ENCODE results near the gene PTP4A1.

The PTP4A1 gene

GRCh38 chr6:63543001-63543400, 29.3 kb upstream of the PTP4A1 start:
- TF ChIP-seq CTCF (IDR thresholded peaks at IDR 0.05; ENCODE audit: borderline replicate concordance, extremely low read depth, low read length, poor library complexity, severe bottlenecking): no peak
- no peak for TF ChIP-seq EZH2 (IDR thresholded peaks at IDR 0.05; ENCODE audit: borderline replicate concordance, low read depth, low read length, severe bottlenecking)
- H3K36me3 ChIP-seq (ENCODE audit: insufficient read depth, low read length): no peaks in the 10 kb centered on the region
- DNase-seq (no peak), ATAC-seq (ENCODE audit: insufficient read depth, low read depth) (no peak)
- no peaks in the 10 kb centered on the region for H3K27me3 ChIP-seq (ENCODE audit: insufficient read depth, low read length, poor library complexity)
- H3K9ac ChIP-seq (ENCODE audit: low read depth, low read length): no peak overlapping the region
- H3K4me2 ChIP-seq (ENCODE audit: insufficient read depth, low read length): no peak overlapping the region
- H3K27ac ChIP-seq (ENCODE audit: low read length): no peak overlapping the region
- H4K20me1 ChIP-seq (ENCODE audit: insufficient read depth, low read length): no peaks in the 10 kb centered on the region
- no peaks in the 10 kb centered on the region for H3K9me3 ChIP-seq (ENCODE audit: insufficient read depth, low read length, severe bottlenecking)
- H3K4me3 ChIP-seq (ENCODE audit: low read depth in 1 of 2, low read length in 2 of 2): no peak overlapping the region
- H3K79me2 ChIP-seq (ENCODE audit: insufficient read depth, low read length): no peaks in the 10 kb centered on the region
- no peak overlapping the region for H2AFZ ChIP-seq (ENCODE audit: low read depth, low read length)
- H3K4me1 ChIP-seq (ENCODE audit: insufficient read depth, low read length): no peaks in the 10 kb centered on the region

- Histone ChIP-seq H3K9me3 (ENCODE audit: insufficient read depth, low read length, severe bottlenecking) (no peaks in the 10 kb centered on the region), H3K79me2 (ENCODE audit: insufficient read depth, low read length) (no peaks in the 10 kb centered on the region), H3K4me2 (ENCODE audit: insufficient read depth, low read length) (no peak overlapping the region), H3K27me3 (ENCODE audit: insufficient read depth, low read length, poor library complexity) (no peaks in the 10 kb centered on the region), H4K20me1 (ENCODE audit: insufficient read depth, low read length) (no peaks in the 10 kb centered on the region), H3K4me3 (ENCODE audit: low read depth in 1 of 2, low read length in 2 of 2) (no peak overlapping the region), H3K27ac (ENCODE audit: low read length) (no peak overlapping the region), H3K36me3 (ENCODE audit: insufficient read depth, low read length) (no peaks in the 10 kb centered on the region), H2AFZ (ENCODE audit: low read depth, low read length) (no peak overlapping the region), H3K9ac (ENCODE audit: low read depth, low read length) (no peak overlapping the region), H3K4me1 (ENCODE audit: insufficient read depth, low read length) (no peaks in the 10 kb centered on the region)
- DNase-seq: no peak
- TF ChIP-seq CTCF (IDR thresholded peaks at IDR 0.05; ENCODE audit: borderline replicate concordance, extremely low read depth, low read length, poor library complexity, severe bottlenecking): no peak
- no peak for TF ChIP-seq EZH2 (IDR thresholded peaks at IDR 0.05; ENCODE audit: borderline replicate concordance, low read depth, low read length, severe bottlenecking)
- no peak for ATAC-seq (ENCODE audit: insufficient read depth, low read depth)
Measured at GRCh38 chr6:63543982-63544381, 28.3 kb upstream of the PTP4A1 start.

GRCh38 chr6:63546236-63546635, 26.0 kb upstream of the PTP4A1 start:
- Histone ChIP-seq H3K36me3 (ENCODE audit: insufficient read depth, low read length) (no peaks in the 10 kb centered on the region), H2AFZ (ENCODE audit: low read depth, low read length) (no peak overlapping the region), H3K4me2 (ENCODE audit: insufficient read depth, low read length) (no peak overlapping the region), H3K4me1 (ENCODE audit: insufficient read depth, low read length) (no peaks in the 10 kb centered on the region), H3K27ac (ENCODE audit: low read length) (no peak overlapping the region), H3K9me3 (ENCODE audit: insufficient read depth, low read length, severe bottlenecking) (no peaks in the 10 kb centered on the region), H3K4me3 (ENCODE audit: low read depth in 1 of 2, low read length in 2 of 2) (no peak overlapping the region), H3K27me3 (ENCODE audit: insufficient read depth, low read length, poor library complexity) (no peaks in the 10 kb centered on the region), H4K20me1 (ENCODE audit: insufficient read depth, low read length) (no peaks in the 10 kb centered on the region), H3K9ac (ENCODE audit: low read depth, low read length) (no peak overlapping the region), H3K79me2 (ENCODE audit: insufficient read depth, low read length) (no peaks in the 10 kb centered on the region)
- no peak for TF ChIP-seq EZH2 (IDR thresholded peaks at IDR 0.05; ENCODE audit: borderline replicate concordance, low read depth, low read length, severe bottlenecking)
- no peak for TF ChIP-seq CTCF (IDR thresholded peaks at IDR 0.05; ENCODE audit: borderline replicate concordance, extremely low read depth, low read length, poor library complexity, severe bottlenecking)
- DNase-seq: no peak
- no peak for ATAC-seq (ENCODE audit: insufficient read depth, low read depth)

- Histone ChIP-seq H3K79me2 (ENCODE audit: insufficient read depth, low read length) (no peaks in the 10 kb centered on the region), H3K9me3 (ENCODE audit: insufficient read depth, low read length, severe bottlenecking) (no peaks in the 10 kb centered on the region), H3K27me3 (ENCODE audit: insufficient read depth, low read length, poor library complexity) (no peaks in the 10 kb centered on the region), H3K27ac (ENCODE audit: low read length) (no peak overlapping the region), H3K4me3 (ENCODE audit: low read depth in 1 of 2, low read length in 2 of 2) (no peak overlapping the region), H3K36me3 (ENCODE audit: insufficient read depth, low read length) (no peaks in the 10 kb centered on the region), H3K4me1 (ENCODE audit: insufficient read depth, low read length) (no peaks in the 10 kb centered on the region), H2AFZ (ENCODE audit: low read depth, low read length) (no peak overlapping the region), H3K9ac (ENCODE audit: low read depth, low read length) (no peak overlapping the region), H3K4me2 (ENCODE audit: insufficient read depth, low read length) (no peak overlapping the region), H4K20me1 (ENCODE audit: insufficient read depth, low read length) (no peaks in the 10 kb centered on the region)
- TF ChIP-seq CTCF (IDR thresholded peaks at IDR 0.05; ENCODE audit: borderline replicate concordance, extremely low read depth, low read length, poor library complexity, severe bottlenecking) (no peak), EZH2 (IDR thresholded peaks at IDR 0.05; ENCODE audit: borderline replicate concordance, low read depth, low read length, severe bottlenecking) (no peak)
- no peak for ATAC-seq (ENCODE audit: insufficient read depth, low read depth)
- no peak for DNase-seq
Measured at GRCh38 chr6:63546697-63547096, 25.6 kb upstream of the PTP4A1 start.

Data from DND-41 (cell line).